IPS-20b (cell line): ENCODE measurements around the gene SLC35B1.

ENCODE experiments used
- H3K27ac ChIP-seq: one replicate; pipeline ENCODE4 v1.5.1; 2013; ENCODE audit warnings: low read length
- H3K27me3 ChIP-seq: 2 replicates; pipeline ENCODE4 v1.6.1; 2013; ENCODE audit warnings: mild to moderate bottlenecking, low read length, inconsistent platforms; ENCODE audit not compliant: insufficient read depth
- H3K36me3 ChIP-seq: 2 replicates; pipeline ENCODE4 v1.6.1; 2013; ENCODE audit warnings: low read depth, mild to moderate bottlenecking, inconsistent platforms, low read length, moderate library complexity; ENCODE audit not compliant: insufficient read depth
- H3K4me1 ChIP-seq: 2 replicates; pipeline ENCODE4 v1.6.1; 2013; ENCODE audit warnings: mild to moderate bottlenecking, control low read depth, inconsistent platforms, low read length, moderate library complexity; ENCODE audit not compliant: insufficient read depth
- H3K4me3 ChIP-seq: 2 replicates; pipeline ENCODE4 v1.5.1; 2013; ENCODE audit warnings: mild to moderate bottlenecking, low read length, inconsistent platforms
- H3K9ac ChIP-seq: 2 replicates; pipeline ENCODE4 v1.6.1; 2013; ENCODE audit warnings: low read depth, mild to moderate bottlenecking, inconsistent platforms, low read length, moderate library complexity
- H3K9me3 ChIP-seq: 2 replicates; pipeline ENCODE4 v1.6.1; 2013; ENCODE audit warnings: mild to moderate bottlenecking, low read depth, low read length, inconsistent platforms; ENCODE audit not compliant: insufficient read depth

SLC35B1 gene, protein sequence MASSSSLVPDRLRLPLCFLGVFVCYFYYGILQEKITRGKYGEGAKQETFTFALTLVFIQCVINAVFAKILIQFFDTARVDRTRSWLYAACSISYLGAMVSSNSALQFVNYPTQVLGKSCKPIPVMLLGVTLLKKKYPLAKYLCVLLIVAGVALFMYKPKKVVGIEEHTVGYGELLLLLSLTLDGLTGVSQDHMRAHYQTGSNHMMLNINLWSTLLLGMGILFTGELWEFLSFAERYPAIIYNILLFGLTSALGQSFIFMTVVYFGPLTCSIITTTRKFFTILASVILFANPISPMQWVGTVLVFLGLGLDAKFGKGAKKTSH

DNA sequence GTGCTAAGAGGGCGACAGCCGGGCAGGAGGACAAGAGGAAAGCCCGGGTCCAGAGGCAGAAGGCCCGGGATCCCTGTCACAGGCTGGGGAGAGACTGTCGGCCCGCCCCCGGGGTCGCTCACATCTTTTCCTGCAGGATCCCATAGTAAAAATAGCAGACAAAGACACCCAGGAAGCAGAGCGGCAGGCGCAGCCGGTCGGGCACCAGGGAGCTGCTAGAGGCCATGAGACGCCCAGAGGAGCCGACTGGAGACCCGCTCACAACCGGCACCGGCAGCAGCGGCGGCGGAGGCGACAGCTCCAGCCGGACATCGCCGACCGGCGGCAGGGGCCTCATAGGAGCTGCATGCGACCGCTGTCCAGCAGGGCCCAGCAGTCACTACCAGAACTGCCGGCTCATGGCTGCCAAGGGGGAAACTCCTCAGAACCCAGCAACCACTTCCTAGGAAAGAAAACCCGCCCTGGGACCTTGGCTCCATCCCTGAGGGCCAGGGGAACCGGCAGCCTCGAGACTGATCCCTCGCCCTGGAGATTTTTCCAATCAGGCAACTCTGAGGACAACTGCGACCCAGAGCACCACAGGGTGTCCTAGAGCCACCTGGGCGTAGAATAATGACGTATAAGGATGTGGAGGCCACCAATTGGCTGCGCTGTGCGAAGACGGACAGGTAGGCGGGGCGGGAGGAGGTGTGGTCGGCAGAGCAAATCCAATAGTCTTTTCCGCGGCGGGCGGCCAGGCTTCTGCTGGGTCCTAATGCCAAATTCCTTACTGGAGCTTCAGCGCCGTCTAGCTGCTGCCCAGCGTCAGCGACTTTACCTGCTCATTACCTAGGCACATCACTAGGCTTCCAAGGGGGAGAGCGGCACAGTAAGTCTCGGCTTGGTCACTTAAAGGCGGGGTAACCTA lies at the start of gene SLC35B1:
TSS of gene SLC35B1 (minus strand) at position 357 of the 907 bp plus-strand sequence. CDS start at position 226, 131 bp downstream.
- H3K9me3 ChIP-seq: no peaks in the 10 kb centered on the region
- H3K36me3 ChIP-seq: peaks cover 45% of the 10 kb centered on the region
- H3K9ac ChIP-seq: peak within 1 kb of the TSS; percentile 99
- peaks cover 7% of the 10 kb centered on the region; the same call in 1 of the 2 replicates for H3K4me1 ChIP-seq
- H3K27me3 ChIP-seq: no peaks in the 10 kb centered on the region
- peak within 1 kb of the TSS; percentile 99 for H3K4me3 ChIP-seq
- no peak within 1 kb of the TSS for H3K27ac ChIP-seq

- no peak overlapping the region for H3K27ac ChIP-seq
- no peak overlapping the region for H3K9ac ChIP-seq
- H3K36me3 ChIP-seq: peaks cover 10% of the 10 kb centered on the region; the same call in 1 of the 2 replicates
- peaks cover 8% of the 10 kb centered on the region for H3K4me1 ChIP-seq
- no peaks in the 10 kb centered on the region for H3K27me3 ChIP-seq
- H3K4me3 ChIP-seq: no peak overlapping the region
- no peaks in the 10 kb centered on the region for H3K9me3 ChIP-seq
These were observed 49.5 kb upstream of the SLC35B1 start for GRCh38 chr17:49757151-49757777.

DNA sequence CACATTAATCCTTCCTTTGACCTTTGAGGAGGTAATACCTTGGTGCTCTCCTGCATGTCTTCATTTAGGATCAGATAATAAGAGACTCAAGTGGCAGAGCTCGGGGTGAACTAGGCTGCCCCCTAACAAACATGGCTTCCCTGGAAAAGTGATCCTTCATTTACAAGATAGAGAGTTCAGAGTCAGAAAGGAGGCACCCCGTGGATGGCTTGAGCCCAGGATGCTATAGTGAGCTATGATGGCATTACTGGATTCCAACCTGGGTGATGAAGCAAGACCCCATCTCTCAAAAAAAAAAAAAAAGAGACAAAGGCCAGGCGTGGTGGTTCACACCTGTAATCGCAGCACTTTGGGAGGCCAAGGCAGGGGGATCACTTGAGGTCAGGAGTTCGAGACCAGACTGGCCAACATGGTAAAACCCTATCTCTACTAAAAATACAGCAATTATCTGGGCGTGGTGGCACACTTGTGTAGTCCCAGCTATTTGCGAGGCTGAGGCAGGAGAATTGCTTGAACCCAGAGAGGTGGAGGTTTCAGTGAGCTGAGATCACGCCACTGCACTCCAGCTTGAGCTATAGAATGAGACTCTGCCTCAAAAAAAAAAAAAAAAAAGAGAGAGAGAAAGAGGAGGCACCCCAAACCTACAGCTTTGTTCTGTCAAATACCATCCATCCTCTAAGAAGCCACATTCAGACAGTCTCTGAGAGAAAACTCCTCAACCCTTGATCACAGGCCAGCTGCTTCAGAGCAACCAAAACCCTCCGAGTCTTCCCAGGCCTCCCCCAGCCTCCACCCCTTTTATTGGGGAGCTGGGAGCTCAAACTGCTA lies 48.8 kb upstream of the SLC35B1 start:
- Histone ChIP-seq H3K4me3 (no peak overlapping the region), H3K4me1 (peaks cover 7% of the 10 kb centered on the region; the same call in 1 of the 2 replicates), H3K27ac (no peak overlapping the region), H3K36me3 (peaks cover 10% of the 10 kb centered on the region; the same call in 1 of the 2 replicates), H3K9me3 (no peaks in the 10 kb centered on the region), H3K27me3 (no peaks in the 10 kb centered on the region), H3K9ac (no peak overlapping the region)

- Histone ChIP-seq H3K36me3 (peaks cover 10% of the 10 kb centered on the region; the same call in 1 of the 2 replicates), H3K4me1 (peaks cover 7% of the 10 kb centered on the region; the same call in 1 of the 2 replicates), H3K4me3 (no peak overlapping the region), H3K9ac (no peak overlapping the region), H3K27me3 (no peaks in the 10 kb centered on the region), H3K9me3 (no peaks in the 10 kb centered on the region), H3K27ac (no peak overlapping the region)
These were observed 48.0 kb upstream of the SLC35B1 start for GRCh38 chr17:49755663-49756283.

GRCh38 chr17:49753959-49754391 lies 46.2 kb upstream of the SLC35B1 start:
- H3K36me3 ChIP-seq: peaks cover 9% of the 10 kb centered on the region; the same call in 1 of the 2 replicates
- no peak overlapping the region for H3K27ac ChIP-seq
- no peak overlapping the region for H3K9ac ChIP-seq
- no peaks in the 10 kb centered on the region for H3K27me3 ChIP-seq
- no peaks in the 10 kb centered on the region for H3K9me3 ChIP-seq
- no peak overlapping the region for H3K4me3 ChIP-seq
- peaks cover 7% of the 10 kb centered on the region; the same call in 1 of the 2 replicates for H3K4me1 ChIP-seq

DNA sequence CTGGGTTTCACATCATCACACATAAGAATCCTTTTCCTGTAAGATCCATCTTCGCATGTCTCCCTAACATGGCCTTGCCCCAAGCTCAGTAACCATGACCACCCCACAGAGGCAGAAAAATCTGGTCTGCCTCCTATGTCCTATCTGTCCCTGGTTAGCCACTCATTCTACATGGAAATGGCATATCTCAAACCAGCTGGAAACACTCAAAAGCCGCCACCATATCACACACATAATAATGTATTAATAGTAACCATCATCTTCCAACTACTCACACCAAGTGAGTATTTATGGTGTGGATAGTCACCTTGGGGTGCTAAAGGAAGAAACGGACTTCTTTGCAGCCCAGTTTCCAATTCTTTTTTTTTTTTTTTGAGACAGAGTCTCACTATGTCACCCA lies 44.7 kb upstream of the SLC35B1 start:
- no peaks in the 10 kb centered on the region for H3K9me3 ChIP-seq
- peaks cover 15% of the 10 kb centered on the region; the same call in 1 of the 2 replicates for H3K36me3 ChIP-seq
- no peak overlapping the region for H3K4me3 ChIP-seq
- peaks cover 7% of the 10 kb centered on the region; the same call in 1 of the 2 replicates for H3K4me1 ChIP-seq
- H3K9ac ChIP-seq: no peak overlapping the region
- no peak overlapping the region for H3K27ac ChIP-seq
- H3K27me3 ChIP-seq: no peaks in the 10 kb centered on the region

DNA sequence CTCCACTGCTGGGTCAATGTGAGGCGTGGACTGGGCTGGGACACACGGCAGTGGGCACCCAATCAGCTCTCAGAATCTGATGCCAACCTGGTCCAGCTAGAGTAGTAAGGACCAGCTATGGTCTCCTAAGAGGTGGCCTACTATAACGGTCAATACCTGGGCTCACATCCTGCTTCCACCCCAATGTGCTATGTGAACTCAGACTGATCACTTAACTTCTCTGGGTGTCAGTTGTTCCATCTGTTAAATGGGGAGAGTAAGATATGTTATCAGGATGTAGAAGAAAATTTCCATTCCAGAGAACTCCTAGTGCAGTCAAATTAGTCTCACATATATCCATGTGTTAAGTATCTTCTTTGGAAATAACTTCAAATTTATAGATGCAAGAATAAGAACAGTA lies 42.0 kb upstream of the SLC35B1 start:
- no peak overlapping the region for H3K4me3 ChIP-seq

DNA sequence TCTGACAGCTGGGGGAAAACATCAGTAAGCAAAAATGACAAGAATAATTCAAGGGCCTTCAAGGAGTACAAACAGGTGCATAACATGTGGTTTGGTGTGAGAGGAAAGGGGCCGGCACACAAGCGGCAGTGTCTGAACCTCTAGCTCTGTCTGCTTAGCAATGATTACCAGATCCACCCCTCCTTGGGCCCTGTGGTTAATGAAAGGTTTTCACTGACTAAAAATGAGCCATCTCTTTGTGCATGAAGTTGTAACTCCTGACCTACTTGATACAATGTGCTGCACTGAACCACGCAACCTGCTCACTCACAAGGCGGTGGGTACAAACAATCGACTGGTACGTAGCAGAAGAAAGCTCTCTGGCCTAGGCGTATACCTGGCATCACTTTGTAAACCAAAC lies 41.0 kb upstream of the SLC35B1 start:
- no peak overlapping the region for H3K9ac ChIP-seq
- H3K4me3 ChIP-seq: no peak overlapping the region

More for the DNA sequence above, 42.0 kb upstream of the SLC35B1 start:
- Histone ChIP-seq H3K27ac (no peak overlapping the region), H3K27me3 (no peaks in the 10 kb centered on the region), H3K9ac (no peak overlapping the region), H3K36me3 (peaks cover 14% of the 10 kb centered on the region; the same call in 1 of the 2 replicates), H3K4me1 (0 out of 2 replicates have a peak, but pooled peaks cover 4% of the 10 kb centered on the region), H3K9me3 (no peaks in the 10 kb centered on the region)

GRCh38 chr17:49748223-49748622 lies 40.5 kb upstream of the SLC35B1 start:
- Histone ChIP-seq H3K27me3 (no peaks in the 10 kb centered on the region), H3K4me3 (no peak overlapping the region), H3K36me3 (peaks cover 14% of the 10 kb centered on the region; the same call in 1 of the 2 replicates), H3K9me3 (no peaks in the 10 kb centered on the region), H3K4me1 (0 out of 2 replicates have a peak, but pooled peaks cover 4% of the 10 kb centered on the region), H3K9ac (no peak overlapping the region), H3K27ac (no peak overlapping the region)

More for the DNA sequence above, 41.0 kb upstream of the SLC35B1 start:
- Histone ChIP-seq H3K4me1 (0 out of 2 replicates have a peak, but pooled peaks cover 4% of the 10 kb centered on the region), H3K36me3 (peaks cover 14% of the 10 kb centered on the region; the same call in 1 of the 2 replicates), H3K27me3 (no peaks in the 10 kb centered on the region), H3K9me3 (no peaks in the 10 kb centered on the region), H3K27ac (no peak overlapping the region)

DNA sequence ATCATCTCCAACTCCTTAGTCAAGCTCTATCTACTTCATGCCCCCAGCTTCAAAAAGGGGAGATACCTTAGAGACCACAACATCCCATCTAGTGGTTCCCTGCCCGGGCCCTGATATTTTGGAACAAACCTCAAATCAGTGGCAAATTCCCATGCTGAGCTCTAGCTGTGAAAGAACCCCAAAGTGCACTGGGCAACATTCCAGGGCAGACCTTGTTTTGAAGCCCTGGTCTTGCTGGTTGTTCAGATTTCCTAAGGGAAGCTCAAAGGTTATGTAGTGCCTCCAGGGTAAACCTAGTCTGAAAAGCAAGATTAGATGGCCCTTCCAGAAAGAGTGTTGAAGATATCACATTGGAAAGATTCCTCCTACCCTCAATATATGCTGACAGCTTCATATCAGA lies 39.9 kb upstream of the SLC35B1 start:
- Histone ChIP-seq H3K4me3 (no peak overlapping the region), H3K27ac (no peak overlapping the region), H3K9ac (no peak overlapping the region), H3K9me3 (no peaks in the 10 kb centered on the region), H3K36me3 (peaks cover 14% of the 10 kb centered on the region; the same call in 1 of the 2 replicates), H3K4me1 (0 out of 2 replicates have a peak, but pooled peaks cover 4% of the 10 kb centered on the region), H3K27me3 (no peaks in the 10 kb centered on the region)
